B cell (primary cell): ENCODE results near the gene ANKRD65.

Source experiments
- CTCF ChIP-seq: fragments of 200-600 bp; IDR thresholded peaks from one replicate; pipeline ENCODE4 v1.8.0; 2022; ENCODE audit warnings: antibody characterized with exemption, mild to moderate bottlenecking
- EZH2 ChIP-seq: IDR thresholded peaks from 2 replicates; pipeline ENCODE4 v1.6.1; 2012; ENCODE audit warnings: borderline replicate concordance, low read depth, mild to moderate bottlenecking, moderate library complexity, low read length; ENCODE audit not compliant: insufficient read depth, poor library complexity, severe bottlenecking

DNA sequence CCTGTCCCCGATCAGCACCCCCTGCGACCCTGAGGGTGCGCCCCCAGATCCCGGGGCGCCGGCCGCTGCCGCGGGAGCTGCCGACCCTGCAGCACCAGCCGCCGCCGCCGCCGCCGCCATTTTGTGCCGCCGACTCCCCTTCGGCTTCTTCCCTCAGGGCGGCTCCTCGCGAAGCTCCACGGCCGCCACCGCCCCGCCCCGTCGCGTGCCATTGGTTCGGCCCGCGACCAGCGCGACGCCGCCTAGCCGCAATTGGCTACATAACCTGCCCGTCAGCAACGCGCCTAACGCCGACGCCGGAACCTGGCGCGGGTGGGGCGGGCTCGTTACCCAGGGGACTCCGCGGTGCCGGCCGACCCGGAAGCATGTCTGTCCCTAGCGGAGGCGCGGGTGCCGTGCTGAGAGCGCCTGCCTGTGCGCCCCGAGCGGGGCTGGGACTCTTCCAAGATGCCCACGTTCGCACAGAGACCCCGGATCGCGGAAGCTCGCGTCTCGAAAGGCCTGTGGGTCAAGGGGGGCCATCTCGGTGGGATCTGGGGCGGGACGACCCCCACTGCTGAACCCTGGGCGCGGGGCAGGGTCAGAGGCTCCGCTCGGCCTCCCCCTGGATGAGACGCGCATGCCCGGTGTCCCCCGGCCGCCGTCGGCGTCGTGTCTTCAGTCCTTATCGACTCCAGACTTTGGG is 21.7 kb downstream of the ANKRD65 start, which contains the start of gene CCNL2:
- TF ChIP-seq CTCF, result peak; percentile 67
- TF ChIP-seq EZH2, result no peak
